Measurements from ENCODE around the gene FBXW11.

Gene FBXW11

GRCh38 chr5:171841984-171842776 lies 164.3 kb downstream of the FBXW11 start:
- no peak for DNase-seq (ENCODE audit: low read depth)

- no peak for DNase-seq (ENCODE audit: low read depth)
Measured at GRCh38 chr5:171840711-171841522, 165.5 kb downstream of the FBXW11 start.

GRCh38 chr5:171840066-171840465 lies 166.4 kb downstream of the FBXW11 start:
- DNase-seq (ENCODE audit: low read depth) = no peak

- no peak for DNase-seq (ENCODE audit: low read depth)
Measured at GRCh38 chr5:171839112-171839511, 167.3 kb downstream of the FBXW11 start.

DNA sequence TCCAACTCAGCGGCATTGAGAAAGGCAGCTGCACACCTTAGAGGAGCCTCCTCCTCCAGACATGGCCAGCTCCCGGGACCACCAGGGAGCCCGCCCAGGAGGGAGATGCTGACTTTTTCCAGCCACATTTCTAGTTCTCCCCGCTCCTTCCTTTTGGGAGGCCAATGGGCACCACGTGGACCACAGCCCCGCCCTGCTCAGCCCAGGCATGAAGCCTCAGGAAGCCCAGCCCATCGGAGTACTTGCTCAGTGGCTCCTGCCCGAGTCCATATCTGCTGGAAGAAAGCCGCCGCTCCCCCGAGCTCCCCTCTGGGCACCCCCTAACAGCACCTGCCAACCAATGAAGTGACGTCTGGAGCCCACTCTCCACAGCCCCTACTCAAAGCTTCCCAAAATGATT lies 168.4 kb downstream of the FBXW11 start:
- no peak for DNase-seq (ENCODE audit: low read depth)

GRCh38 chr5:171837522-171837921 lies 168.9 kb downstream of the FBXW11 start:
- DNase-seq (ENCODE audit: low read depth) = no peak

DNA sequence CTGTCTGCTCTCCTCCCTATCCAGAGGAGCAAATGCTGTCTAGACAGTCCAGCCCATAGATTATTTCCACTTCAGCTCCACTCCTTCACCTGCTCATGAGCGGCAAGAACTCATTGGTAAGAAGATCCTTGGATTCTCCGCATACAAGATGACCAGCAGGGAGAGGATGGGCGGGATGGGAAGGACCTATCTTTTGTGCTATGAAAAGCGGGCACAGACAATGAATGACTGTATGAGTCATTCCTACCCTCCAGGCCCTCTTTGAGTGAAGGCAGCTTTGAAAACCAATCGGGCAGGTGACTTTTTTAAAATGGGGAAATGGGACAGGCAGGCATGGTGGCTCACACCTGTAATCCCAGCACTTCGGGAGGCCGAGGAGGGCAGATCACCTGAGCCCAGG lies 171.4 kb downstream of the FBXW11 start:
- no peak for DNase-seq (ENCODE audit: low read depth)

DNA sequence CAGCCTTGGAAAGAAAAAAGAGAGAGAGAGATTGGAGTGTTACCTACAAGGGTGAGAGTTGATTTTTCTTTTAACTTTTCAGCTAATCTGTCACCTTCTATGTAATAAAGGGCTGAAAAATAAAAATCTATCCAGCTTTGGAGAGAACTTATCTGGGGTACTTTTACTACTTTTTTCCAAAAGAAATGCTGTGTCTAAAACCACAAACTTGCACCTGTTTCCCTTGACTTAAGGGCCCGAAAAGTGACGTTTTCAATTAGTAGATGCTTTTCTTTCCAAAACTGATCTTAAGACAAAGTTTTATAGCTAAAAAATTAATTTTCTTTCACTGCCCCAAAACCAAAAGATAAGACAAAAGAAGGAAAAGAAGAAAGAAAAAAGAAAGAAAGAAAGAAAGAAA lies 172.0 kb downstream of the FBXW11 start:
- DNase-seq (ENCODE audit: low read depth) = no peak

DNA sequence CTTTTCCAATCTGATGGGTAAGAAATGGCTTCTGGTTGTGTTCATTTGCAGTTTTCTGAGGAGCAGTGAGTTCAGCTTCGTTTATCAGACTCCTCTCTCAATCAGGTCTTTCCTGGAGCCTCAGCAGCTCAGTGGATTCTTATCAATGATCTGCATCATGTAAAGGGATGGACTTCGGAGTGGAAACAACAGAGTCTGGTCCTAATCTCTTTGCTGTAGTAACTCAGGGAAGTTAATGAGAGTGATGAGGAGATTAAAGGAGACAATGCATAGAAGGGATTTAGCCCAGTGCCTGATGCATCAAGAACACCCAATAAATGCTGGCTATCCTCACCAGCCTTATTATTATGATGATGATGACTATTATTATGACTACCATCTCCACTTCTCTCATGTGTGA lies 173.7 kb downstream of the FBXW11 start:
- no peak for DNase-seq (ENCODE audit: low read depth)

GRCh38 chr5:171830686-171831085 lies 175.8 kb downstream of the FBXW11 start:
- no peak for DNase-seq (ENCODE audit: low read depth)

DNA sequence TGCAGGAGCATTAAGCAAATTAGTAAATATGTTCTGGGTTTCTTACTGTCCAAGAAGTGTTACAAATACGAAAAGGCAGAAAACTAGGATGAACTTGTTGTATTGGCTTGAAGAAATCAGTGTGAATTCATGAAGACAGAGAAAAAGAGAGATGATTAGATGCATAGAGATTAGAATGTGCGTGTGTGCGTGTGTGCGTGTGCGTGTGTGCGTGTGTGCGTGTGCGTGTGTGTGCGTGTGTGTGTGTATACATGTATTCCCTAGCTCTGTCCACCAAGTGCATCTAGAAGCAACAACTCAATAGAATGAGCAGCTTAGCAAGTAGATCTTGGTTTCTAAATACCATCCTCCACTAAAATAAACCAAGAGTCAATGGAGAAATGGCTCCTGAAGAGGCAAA lies 179.3 kb downstream of the FBXW11 start:
- DNase-seq (ENCODE audit: low read depth) = no peak

GRCh38 chr5:171826132-171826531 lies 180.3 kb downstream of the FBXW11 start:
- DNase-seq (ENCODE audit: low read depth) = peak; percentile 10

GRCh38 chr5:171825051-171825450 lies 181.4 kb downstream of the FBXW11 start:
- DNase-seq (ENCODE audit: low read depth) = peak; percentile 14

GRCh38 chr5:171823269-171823668 lies 183.2 kb downstream of the FBXW11 start:
- DNase-seq (ENCODE audit: low read depth) = no peak

DNA sequence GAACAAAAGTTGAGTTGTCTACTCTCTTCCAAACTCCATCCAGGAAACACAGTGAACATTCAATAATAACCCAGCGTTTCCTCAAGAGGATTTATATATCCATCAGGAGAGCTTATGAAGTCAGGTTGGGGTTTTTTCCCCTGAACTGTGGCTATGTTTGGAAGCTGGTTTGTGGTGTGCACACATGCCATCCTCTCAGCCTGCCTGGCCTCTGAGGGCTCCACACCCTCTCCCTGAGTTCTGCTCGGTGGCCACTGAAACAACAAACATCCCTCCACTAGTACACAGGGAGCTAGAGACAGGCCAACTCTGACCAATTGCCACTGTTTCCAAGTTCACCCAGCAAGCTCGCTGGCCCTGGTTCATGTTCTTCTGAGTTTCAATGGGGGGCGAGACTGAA lies 185.2 kb downstream of the FBXW11 start:
- no peak for DNase-seq (ENCODE audit: low read depth)

DNA sequence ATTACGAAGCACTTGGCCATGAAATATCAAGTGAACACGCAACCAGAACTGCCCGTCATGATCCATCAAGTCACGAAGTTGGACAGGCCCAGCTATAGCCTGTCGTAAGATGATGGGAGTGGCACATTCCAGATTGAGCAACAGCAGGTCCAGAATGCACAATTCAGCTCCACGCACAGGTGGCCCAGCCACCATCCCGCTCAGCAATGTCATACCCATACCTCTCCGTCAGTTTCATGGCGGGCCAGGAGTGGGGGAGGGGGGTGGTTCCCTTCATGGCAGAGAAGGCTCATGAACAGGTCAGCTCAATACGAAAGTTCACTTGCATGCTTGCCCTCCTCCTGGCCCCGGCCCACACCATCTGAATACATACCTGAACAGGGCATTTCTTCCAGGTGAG lies 185.9 kb downstream of the FBXW11 start:
- DNase-seq (ENCODE audit: low read depth) = no peak

DNA sequence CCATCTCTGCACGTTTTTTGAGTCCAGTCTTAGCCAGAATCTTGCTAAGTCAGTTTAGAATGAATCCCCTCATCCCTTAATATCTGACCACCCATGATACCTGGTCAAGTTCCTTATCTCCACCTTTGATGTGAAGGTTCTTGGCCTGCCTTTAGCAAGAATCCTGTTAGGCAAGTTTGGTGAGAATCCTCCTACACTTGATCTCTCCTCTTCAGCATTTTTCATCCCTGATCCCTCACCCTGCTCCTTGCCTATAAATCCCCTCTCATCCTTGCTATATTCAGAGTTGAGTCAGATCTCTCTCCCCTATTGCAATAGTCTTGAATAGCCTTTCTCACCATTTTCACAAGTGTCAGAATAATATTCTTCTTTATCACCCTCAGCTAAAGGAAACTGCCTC lies 189.8 kb downstream of the FBXW11 start:
- DNase-seq (ENCODE audit: low read depth) = no peak

- DNase-seq (ENCODE audit: low read depth) = no peak
Measured at GRCh38 chr5:171813813-171814490, 192.5 kb downstream of the FBXW11 start.

- DNase-seq (ENCODE audit: low read depth) = no peak
Measured at GRCh38 chr5:171813270-171813669, 193.2 kb downstream of the FBXW11 start.

Data from iris pigment epithelial cell (primary cell).